Left ventricle myocardium inferior (tissue), 1 donor: Measurements from ENCODE around the gene ARHGEF19. TPM values are rescaled to one million over a fixed set of nuclear protein-coding genes. Genes with fewer than 3 reads are reported as not detected.
"Not testable (repeated sequence)": the region's sequence is repeated elsewhere in the genome, so short reads cannot be mapped to it uniquely, and the experiment has no call there.

ENCODE experiments used
- DNase-seq: peaks from one replicate; pipeline ENCODE4 v3.0.0-alpha.2; 2020
- H3K27ac ChIP-seq: fragments of 200-600 bp; replicated peaks from 2 replicates; pipeline ENCODE4 v1.8.0; 2021
- H3K27me3 ChIP-seq: fragments of 200-600 bp; 2 replicates; pipeline ENCODE4 v1.8.0; 2021; ENCODE audit warnings: low read depth
- H3K36me3 ChIP-seq: fragments of 200-600 bp; 2 replicates; pipeline ENCODE4 v1.8.0; 2021
- H3K4me1 ChIP-seq: fragments of 200-600 bp; 2 replicates; pipeline ENCODE4 v1.8.0; 2021
- H3K4me3 ChIP-seq: fragments of 200-600 bp; 2 replicates; pipeline ENCODE4 v1.8.0; 2021; ENCODE audit warnings: mild to moderate bottlenecking, moderate library complexity
- H3K9me3 ChIP-seq: fragments of 200-600 bp; replicated peaks from 2 replicates; pipeline ENCODE4 v1.8.0; 2021
- intact Hi-C: fragments of 100-400 bp; cut with micrococcal nuclease; formaldehyde crosslinking; loops from one replicate; pipeline ENCODE4 v1.11.0; 2022
- total RNA-seq: library from RNA; stranded (reverse); fragmentation: NEBNext Ultra II Directional; extraction: Animal tissue kit (Norgen Biotek cat#: 25700); gene quantifications from one replicate; pipeline ENCODE4 v1.2.1, GENCODE V29; 2021
- TF ChIP-seq, protein P1 (sequence below): fragments of 200-600 bp; IDR thresholded peaks from 2 replicates; pipeline ENCODE4 v1.8.0; 2021; ENCODE audit warnings: antibody characterized with exemption, mild to moderate bottlenecking, borderline replicate concordance
- donor health status: DM: no; HTN: yes; CAD: no; lungs with severe emphysema.

The ARHGEF19 gene
- total RNA-seq, 1 donor from 2014 or later: 2.2 TPM

DNA sequence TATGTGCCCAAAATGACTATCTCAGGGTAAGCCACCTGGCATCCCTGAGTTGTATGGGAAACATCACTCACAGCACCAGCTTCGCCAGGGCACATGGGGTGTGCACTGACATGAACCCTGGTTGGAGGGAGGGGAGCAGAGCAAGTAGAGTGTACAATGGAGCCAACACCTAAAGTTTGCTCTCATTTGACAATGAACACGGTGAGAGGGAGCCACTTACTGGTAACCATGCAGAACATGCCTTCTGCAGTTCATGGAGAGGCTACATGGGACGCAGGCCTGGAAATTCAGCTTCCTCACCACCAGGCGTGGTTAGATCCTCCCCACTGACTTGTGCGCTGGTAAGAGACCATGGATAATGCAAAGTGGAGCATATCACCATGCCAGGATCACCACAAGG is 34.5 kb upstream of the ARHGEF19 start:
- no peak overlapping the region for H3K4me3 ChIP-seq
- peaks cover 78% of the 10 kb centered on the region for H3K4me1 ChIP-seq
- peaks cover 14% of the 10 kb centered on the region for H3K36me3 ChIP-seq
- intact Hi-C loops: no loop called here
- no peaks in the 10 kb centered on the region for H3K27me3 ChIP-seq
- peak overlapping the region; percentile 90 for H3K27ac ChIP-seq
- no peaks in the 10 kb centered on the region for H3K9me3 ChIP-seq
- no peak for DNase-seq
- TF ChIP-seq, protein P1, sequence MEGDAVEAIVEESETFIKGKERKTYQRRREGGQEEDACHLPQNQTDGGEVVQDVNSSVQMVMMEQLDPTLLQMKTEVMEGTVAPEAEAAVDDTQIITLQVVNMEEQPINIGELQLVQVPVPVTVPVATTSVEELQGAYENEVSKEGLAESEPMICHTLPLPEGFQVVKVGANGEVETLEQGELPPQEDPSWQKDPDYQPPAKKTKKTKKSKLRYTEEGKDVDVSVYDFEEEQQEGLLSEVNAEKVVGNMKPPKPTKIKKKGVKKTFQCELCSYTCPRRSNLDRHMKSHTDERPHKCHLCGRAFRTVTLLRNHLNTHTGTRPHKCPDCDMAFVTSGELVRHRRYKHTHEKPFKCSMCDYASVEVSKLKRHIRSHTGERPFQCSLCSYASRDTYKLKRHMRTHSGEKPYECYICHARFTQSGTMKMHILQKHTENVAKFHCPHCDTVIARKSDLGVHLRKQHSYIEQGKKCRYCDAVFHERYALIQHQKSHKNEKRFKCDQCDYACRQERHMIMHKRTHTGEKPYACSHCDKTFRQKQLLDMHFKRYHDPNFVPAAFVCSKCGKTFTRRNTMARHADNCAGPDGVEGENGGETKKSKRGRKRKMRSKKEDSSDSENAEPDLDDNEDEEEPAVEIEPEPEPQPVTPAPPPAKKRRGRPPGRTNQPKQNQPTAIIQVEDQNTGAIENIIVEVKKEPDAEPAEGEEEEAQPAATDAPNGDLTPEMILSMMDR: no peak

DNA sequence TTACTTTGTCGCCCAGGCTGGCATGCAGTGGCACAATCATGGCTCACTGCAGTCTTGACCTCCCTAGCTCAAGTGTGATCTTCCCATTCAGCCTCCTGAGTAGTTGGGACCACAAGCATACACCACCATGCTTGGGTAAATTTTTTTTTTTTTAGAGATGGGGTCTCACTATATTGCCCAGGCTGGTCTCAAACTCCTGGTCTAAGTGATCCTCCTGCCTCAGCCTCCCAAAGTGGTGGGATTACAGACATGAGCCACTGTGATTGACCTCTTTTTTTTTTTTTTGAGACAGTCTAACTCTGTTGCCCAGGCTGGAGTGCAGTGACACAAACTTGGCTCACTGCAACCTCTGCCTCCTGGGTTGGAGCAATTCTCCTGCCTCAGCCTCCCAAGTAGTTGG is 33.8 kb upstream of the ARHGEF19 start:
- H3K27ac ChIP-seq: peak overlapping the region; percentile 90
- peaks cover 71% of the 10 kb centered on the region for H3K4me1 ChIP-seq
- H3K9me3 ChIP-seq, H3K4me3 ChIP-seq, H3K27me3 ChIP-seq, H3K36me3 ChIP-seq, intact Hi-C loops, DNase-seq: not testable (repeated sequence)

DNA sequence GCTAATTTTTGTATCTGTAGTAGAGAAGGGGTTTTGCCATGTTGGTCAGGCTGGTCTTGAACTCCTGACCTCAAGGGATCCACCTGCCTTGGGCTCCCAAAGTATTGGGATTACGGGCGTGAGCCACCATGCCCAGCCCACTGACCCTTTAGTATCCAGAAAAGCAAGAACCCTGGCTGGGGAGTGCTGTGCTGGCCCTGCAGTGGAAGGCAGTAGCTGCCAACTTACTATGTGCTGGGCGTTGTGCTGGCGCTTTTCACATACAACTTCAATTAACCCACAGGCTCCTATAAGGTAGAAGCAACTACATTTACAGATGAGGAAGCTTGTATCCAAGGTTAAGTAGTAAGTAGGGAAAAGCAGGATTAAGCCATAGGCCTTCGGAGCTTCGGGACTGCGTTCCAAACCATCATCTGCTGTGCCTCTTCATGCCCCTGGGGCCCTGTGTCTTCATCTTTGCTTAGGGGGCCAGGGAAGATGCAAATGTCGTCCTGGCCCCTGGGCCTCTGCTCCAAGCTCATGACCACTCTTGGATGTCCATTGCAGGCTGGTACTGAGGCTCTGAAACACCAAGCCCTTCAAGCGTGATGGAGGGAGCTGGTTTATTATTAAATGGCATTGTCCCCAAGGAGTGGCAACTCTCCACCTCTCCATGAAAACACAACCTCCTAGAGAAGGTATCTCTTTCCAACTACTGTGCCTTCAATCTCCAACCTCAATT is 33.2 kb upstream of the ARHGEF19 start:
- Histone ChIP-seq H3K9me3 (no peaks in the 10 kb centered on the region), H3K4me1 (peaks cover 65% of the 10 kb centered on the region), H3K27me3 (no peaks in the 10 kb centered on the region), H3K27ac (peak overlapping the region; percentile 90), H3K4me3 (no peak overlapping the region), H3K36me3 (peaks cover under 1% of the 10 kb centered on the region)
- DNase-seq: no peak
- intact Hi-C loops: no loop called here
- TF ChIP-seq, protein P1: no peak

DNA sequence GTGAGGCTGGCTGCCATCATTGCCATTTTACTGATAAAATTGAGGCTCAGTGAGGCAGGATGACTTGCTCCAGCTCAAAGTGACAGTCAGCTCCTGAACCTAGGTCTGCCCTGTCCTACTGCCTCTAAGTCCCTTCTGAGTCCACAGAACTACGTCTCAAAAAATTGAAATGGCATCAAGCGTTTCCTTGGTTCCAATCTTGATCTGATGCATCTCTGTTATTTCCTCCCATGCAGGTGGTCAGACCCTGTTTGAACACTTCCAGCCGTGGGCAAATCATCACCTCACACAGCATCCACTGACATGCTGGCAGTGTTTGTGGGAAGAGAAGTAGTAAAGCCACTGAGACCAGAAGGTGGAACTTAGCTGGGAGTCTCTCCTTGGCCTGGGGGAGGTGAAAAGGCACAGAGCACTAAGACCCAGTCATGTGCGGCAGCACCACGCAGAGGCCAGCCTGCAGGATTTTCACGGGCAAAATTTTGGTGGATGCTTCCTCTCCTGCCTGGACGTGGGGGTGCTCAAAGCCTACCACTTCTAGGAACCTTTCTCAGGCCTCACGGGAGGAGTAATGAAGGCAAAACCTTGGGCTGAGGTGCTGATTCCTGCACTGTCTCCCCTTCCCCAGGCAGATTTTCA is 32.3 kb upstream of the ARHGEF19 start:
- no peak for DNase-seq
- TF ChIP-seq, protein P1: peak; percentile 1
- H3K36me3 ChIP-seq: no peaks in the 10 kb centered on the region
- H3K4me1 ChIP-seq: peaks cover 56% of the 10 kb centered on the region
- no peak overlapping the region for H3K4me3 ChIP-seq
- H3K27ac ChIP-seq: peak overlapping the region; percentile 90
- intact Hi-C loops: loop anchor here (5.0 kb wide), 2 partner anchors 113 to 167 kb away; no protein-coding TSS in a partner anchor
- no peaks in the 10 kb centered on the region for H3K27me3 ChIP-seq
- no peaks in the 10 kb centered on the region for H3K9me3 ChIP-seq

DNA sequence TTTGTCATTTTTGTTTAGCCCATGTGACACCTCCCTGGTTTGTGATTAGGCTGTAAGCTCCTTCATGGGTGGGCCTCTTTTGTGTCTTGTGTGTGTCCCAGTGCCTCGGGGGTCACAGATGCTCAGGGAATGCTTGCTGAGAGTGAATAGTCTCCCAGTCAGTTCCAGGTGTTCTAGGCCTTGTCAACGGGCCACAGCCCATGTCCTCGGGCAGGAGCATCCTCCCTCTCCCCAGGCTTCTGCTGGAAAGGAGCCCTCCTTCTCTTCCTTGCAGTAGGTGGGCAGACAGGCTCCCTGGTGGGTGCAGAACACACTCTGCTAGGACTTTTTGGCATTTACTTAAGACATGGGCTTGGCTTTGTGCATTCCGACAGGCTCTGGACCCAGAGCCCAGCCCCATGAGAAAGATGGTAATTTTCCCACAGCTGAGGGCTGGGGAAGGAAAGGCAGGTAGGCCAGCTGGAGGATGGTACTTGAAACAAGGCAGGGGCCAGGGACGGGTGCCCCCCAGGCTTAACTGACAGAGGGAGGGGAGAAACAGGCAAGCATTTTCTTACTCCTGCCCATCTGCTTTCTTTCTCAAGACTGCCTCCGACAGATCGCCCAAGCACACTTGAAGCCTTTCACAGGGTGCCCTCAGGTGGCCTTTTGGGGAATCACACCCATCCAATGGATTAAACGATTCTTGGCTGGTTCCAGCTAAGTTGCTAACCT is 31.6 kb upstream of the ARHGEF19 start:
- no peaks in the 10 kb centered on the region for H3K27me3 ChIP-seq
- H3K9me3 ChIP-seq: no peaks in the 10 kb centered on the region
- no peak overlapping the region for H3K4me3 ChIP-seq
- no peaks in the 10 kb centered on the region for H3K36me3 ChIP-seq
- peak; percentile 71 for DNase-seq
- TF ChIP-seq, protein P1: peak; percentile 87
- H3K27ac ChIP-seq: peak overlapping the region; percentile 90
- intact Hi-C loops: loop anchor here (5.0 kb wide), 2 partner anchors 113 to 167 kb away; no protein-coding TSS in a partner anchor
- H3K4me1 ChIP-seq: peaks cover 50% of the 10 kb centered on the region
